GM19452 (cell line): ENCODE data around the gene FES.
"Not testable (repeated sequence)": the region's sequence is repeated elsewhere in the genome, so short reads cannot be mapped to it uniquely, and the experiment has no call there.

Experiments used
- ATAC-seq: cut with Tn5 transposase; IDR thresholded peaks from one replicate; pipeline ENCODE4 v1.9.1; 2021; ENCODE audit not compliant: unreplicated experiment

FES gene

DNA sequence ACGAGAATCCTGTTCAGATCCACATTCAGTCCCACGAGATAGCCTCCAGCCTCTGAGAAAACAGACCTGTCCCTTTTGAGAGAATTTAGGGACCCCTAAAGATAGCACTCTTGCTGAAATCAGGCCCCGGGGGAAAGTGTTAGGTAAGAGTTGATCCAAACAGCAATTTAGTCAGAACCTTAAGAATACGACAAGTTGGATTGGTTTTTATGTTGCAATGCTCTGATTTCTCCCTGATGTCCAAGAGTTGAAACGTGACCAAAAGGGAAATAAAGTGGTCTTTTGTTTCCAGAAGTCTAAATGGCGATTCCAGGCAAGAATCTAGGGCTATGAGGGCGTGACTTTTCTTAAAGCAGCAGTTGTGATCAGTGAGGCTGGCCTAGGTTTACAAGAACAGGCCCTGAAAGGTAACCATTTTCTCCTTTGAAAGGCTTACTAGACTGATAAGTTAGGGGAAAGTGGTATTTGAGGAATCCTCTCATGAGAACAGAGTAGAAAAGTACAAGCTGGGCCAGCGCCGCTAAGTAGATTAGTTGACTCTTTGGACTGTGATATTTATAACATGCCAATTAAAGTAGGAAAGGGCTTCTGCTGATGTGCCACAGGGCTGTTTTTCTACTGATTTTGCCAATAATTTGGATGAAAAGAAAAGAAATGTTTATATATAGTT lies 23.7 kb downstream of the FES start:
- ATAC-seq, result no peak

DNA sequence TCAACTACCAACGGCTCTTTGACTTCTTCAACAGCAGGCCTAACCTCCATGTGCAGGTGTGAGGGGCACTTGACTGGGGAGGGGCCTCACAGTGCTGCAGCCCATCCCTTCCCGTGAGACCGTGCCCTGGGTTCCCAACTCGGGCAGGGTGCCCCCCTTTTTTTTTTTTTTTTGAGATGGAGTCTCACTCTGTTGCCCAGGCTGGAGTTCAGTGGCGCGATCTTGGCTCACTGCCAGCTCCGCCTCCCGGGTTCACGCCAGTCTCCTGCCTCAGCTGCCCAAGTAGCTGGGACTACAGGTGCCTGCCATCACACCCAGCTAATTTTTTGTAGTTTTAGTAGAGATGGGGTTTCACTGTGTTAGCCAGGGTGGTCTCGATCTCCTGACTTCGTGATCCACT lies 25.1 kb downstream of the FES start:
- not testable (repeated sequence) for ATAC-seq

DNA sequence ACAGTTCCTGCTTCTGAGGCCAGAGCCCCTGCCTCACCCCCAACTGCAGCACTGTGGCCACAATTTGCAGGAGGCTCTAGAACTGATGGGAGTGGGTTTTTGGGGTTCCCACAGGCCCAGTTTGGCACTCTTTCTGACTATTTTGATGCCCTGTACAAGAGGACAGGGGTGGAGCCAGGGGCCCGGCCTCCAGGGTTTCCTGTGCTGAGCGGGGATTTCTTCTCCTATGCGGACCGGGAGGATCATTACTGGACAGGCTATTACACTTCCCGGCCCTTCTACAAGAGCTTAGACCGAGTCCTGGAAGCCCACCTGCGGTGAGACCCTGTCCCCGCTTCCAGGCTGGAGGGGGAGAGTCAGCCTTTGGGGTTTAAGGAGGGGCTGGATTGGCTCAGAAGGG lies 25.7 kb downstream of the FES start:
- ATAC-seq, result no peak

DNA sequence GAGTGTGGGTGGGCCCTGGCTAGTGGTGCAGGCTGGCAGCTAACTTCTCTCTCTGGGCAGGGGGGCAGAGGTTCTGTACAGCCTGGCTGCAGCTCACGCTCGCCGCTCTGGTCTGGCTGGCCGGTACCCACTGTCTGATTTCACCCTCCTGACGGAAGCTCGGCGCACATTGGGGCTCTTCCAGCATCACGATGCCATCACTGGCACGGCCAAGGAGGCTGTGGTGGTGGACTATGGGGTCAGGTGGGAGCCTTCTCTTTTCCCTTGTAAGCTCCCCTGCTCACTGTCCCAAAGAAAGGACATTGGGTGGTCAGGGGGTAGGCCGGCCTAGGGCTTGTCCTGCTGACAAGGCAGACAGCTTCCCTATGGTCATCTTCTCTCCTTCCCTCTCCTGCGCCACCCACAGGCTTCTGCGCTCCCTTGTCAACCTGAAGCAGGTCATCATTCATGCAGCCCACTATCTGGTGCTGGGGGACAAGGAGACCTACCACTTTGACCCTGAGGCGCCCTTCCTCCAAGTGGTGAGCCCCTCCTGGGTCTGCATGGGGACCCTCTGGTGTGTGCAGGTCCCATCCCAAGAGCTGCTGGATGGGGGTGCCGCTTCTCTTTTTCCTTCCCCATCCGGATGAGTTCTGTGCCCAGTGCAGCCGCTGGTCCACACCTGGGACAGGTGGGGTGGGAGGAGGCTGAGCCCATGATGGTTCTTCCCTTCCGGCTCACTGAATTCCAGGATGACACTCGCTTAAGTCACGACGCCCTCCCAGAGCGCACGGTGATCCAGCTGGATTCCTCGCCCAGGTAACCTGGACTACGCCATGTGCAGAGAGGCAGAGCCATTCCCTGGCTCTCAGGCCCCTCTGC lies 26.4 kb downstream of the FES start:
- no peak for ATAC-seq

DNA sequence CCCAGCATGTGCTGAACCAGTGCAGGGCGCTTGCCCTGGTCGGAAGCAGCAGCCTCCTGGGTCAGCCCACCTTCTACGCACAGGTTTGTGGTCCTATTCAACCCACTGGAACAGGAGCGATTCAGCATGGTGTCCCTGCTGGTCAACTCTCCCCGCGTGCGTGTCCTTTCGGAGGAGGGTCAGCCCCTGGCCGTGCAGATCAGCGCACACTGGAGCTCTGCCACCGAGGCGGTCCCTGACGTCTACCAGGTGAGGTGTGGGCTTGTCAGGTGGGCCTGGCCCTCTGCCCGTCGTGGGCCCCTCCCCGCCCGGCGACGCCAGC lies 27.0 kb downstream of the FES start:
- no peak for ATAC-seq

DNA sequence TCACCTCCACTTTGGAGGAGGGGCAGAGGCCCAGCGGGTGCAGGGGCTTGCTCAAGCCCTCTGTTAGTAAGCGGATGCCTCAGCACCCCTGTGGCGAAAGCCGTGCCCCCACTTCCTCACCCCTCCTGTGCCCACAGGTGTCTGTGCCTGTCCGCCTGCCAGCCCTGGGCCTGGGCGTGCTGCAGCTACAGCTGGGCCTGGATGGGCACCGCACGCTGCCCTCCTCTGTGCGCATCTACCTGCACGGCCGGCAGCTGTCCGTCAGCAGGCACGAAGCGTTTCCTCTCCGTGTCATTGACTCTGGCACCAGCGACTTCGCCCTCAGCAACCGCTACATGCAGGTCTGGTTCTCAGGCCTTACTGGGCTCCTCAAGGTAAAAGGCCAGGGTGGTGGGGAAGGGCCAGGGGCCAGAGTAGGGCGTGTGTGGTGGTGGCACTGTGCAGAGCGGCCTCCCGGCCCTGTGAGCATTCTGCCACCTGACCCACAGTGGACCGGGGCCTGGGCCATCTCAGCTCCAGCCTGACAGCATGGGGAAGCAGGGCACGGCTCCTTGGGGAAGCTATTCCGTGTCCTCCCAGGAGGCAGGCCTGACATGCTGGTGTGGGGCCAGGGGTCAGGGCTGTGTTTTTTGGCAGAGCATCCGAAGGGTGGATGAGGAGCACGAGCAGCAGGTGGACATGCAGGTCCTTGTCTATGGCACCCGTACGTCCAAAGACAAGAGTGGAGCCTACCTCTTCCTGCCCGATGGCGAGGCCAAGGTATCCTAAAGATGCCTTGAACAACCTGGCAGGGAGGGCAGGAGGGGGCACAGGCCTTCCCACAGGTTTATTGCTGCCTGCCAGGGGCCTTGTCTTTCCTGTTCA lies 27.8 kb downstream of the FES start:
- no peak for ATAC-seq

DNA sequence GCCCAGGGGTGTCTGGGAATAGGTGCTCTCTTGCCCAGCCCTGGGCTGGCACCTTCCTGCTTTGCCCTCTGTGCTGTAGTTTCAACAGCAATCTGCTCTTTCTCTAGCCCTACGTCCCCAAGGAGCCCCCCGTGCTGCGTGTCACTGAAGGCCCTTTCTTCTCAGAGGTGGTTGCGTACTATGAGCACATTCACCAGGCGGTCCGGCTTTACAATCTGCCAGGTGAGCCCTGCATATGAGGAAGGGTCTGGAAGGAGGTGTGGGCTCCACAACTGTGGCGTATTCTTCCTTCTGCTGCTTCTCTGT lies 28.4 kb downstream of the FES start:
- no peak for ATAC-seq

DNA sequence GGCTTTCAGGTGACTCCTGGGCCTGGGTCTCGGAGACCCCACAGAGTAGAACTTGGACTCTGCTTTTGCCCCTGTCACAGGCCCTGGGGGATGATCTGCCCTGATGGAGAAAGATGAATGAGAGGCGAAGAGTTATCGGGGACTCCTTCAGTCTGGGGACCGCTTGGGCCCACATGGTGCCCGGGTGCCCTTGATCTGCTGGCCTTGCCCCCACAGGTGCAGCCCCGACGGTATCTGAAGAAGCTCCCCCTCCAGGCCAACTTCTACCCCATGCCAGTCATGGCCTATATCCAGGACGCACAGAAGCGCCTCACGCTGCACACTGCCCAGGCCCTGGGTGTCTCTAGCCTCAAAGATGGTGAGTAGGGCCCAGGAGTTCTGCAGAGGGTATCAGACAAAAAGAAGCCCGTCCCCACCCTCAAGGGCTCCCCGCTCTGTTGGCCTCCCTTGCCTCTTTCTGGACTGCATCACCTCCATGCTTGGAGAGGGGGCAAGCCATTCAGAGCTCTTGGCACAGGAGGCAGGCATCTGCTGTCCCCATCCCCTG lies 29.2 kb downstream of the FES start:
- ATAC-seq, result no peak

DNA sequence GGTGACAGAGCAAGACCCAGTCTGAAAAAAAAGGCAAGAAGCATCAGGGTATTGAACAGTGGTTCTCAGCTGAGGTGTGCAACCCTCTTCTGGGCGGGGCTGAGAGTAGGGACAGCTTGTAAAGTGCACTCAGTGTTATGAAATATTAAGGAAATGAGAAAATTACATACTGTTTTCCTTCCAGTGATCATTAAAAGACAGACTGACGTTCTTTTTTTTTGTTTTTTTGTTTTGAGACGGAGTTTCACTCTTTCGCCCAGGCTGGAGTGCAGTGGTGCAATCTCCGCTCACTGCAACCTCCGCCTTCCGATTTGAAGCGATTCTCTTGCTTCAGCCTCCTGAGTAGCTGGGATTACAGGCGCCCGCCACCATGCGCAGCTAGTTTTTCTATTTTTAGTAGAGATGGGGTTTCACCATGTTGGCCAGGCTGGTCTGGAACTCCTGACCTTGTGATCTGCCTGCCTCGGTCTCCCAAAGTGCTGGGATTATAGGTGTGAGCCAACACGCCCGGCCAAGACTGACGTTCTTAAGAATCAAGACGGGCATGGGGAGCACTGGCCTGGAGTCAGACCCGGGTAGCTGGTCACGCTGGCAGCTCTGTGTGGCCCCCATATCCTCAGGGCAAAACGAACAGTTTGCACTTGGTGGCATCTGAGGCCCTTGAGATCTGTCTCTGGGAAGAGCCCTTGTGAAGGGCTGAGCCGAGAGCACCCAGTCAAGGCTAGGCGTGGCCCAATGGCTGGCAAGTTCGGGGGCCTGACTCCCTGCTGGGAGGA lies 30.2 kb downstream of the FES start:
- no peak for ATAC-seq

DNA sequence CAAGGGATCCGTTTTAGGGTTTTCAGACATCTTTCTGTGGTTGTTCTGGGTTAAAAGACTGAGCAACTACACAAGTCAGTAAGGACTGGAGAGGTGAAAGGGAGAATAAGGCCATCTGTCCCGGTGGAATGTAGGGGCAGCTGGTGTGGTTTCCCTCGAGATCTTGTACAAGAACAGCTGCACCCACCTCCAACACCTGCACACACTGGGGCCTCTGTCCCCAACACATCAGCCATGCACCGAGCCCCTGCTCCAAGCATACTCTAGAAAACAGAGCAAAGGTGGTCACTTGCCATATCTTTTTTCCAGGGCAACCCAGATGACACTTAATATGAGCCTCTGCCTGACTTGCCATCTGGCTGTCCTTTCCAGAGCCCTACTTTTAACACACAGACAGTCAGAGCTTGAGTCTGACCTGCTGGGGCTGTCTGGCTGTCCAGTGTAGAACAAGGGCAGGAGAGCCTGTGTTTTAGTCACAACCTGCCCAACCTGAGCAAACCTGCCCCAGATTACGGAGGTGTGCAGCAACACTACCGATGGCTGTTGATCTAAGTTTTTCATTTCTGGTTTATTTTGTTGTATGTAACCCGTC lies 31.0 kb downstream of the FES start:
- ATAC-seq, result no peak

DNA sequence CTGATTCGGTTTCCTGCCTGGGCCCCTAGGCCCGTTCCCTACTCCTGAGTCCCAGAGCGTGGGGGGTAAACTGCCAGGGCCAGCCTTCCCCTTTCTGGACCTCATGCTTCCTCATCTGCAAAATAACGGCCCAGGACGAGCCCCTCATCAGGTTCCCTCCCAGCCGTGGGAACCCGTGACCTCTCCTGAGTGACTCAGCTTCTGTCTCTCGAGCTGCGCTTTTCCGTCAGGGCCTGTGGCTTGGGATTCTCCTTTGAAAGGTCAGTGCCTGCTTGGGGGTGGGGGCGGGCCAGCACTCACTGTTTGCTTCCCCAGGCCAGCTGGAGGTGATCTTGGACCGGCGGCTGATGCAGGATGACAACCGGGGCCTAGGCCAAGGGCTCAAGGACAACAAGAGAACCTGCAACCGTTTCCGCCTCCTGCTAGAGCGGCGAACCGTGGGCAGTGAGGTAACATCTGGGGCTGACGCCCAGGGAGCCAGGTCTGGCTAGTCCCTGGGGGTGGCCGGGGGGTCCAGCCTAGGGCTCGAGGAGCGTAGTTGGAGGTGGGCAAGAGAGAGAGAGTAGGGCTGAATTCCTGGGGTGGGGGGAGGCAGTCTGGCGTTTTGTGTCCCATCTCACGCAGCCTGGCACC lies 31.6 kb downstream of the FES start:
- ATAC-seq, result no peak

DNA sequence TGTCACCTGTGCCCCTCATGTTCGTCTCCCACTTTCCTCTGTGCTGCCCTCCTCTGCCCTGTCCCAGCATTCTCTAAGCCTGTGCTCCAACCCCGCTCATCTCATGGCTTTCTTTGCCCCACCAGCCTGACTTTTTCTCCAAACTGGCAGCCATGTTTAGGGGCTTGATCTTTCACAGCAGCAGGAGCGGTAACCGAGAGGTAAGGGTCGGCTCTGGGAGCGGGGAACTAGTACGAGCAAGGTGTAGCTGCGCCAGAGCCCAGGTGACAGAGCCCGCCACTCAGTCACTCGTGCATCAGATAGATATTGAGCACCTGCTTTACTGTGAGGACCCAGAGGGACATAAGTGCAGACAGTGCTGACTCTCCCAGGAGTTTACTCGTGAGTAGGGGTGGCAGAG lies 32.2 kb downstream of the FES start:
- no peak for ATAC-seq

DNA sequence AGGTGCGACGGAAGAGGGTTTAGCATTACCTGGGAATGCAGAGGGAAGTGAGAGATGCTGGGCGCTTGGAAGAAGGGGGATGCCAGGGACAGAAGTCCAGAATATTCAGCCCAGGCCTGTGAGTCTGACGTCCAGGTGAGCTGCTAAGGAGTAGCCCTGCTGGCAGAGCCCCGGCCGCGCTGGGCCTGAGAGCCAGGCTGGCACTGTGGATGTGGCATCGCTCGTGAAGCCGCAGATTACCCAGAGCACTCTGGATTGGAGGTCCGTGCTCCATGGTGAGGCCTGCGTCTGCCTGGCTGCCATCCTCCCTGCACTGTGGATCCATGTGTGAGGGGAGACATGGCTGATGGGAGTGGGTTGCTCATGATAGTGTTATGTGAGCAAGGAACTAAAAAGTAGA lies 33.3 kb downstream of the FES start:
- ATAC-seq, result no peak

DNA sequence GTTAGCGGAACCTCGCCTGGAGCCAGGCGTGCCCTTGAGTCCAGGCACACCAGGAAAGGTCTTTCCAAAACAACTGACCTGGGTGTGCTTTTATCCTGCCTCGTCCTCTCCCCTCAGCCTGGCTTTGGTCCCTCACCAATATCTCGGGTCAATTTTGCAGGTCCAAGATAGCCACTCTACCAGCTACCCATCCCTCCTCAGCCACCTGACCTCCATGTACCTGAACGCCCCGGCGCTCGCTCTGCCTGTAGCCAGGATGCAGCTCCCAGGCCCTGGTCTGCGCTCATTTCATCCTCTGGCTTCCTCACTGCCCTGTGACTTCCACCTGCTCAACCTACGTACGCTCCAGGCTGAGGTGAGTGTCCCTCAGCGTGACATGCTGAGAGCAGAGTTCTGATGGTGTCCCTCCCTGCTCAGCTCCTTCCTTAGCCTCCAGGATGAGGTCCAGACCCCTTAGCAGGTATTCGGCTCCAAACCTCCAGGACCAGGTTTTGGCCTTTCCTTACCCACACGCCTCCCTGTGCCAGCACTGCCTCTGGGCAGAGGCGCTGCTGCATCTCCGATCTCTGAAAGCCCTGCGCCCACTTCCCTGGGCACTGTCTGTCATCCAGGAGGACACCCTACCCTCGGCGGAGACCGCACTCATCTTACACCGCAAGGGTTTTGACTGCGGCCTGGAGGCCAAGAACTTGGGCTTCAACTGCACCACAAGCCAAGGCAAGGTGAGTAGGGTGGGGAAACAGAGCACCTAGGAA lies 33.9 kb downstream of the FES start:
- ATAC-seq, result no peak

DNA sequence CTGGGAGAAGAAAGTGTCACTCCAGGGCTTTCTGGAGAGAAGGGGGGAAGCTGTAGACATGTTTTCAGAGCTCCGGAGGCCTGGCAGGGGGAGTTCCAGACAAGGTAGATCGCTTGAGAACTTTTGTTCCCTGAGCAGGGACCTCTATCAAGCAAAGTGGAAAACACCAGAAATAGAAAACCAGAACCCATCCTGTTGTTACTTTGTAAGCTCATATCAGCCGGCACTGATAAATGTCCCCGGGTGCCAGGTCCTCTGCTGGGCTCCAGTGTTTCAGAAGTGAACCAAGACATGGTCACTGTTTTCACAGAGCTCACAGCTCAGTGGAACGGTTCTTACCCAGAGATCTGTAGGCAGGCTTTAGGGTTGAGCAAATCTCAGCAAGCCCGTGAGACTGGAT lies 34.5 kb downstream of the FES start:
- ATAC-seq, result no peak

DNA sequence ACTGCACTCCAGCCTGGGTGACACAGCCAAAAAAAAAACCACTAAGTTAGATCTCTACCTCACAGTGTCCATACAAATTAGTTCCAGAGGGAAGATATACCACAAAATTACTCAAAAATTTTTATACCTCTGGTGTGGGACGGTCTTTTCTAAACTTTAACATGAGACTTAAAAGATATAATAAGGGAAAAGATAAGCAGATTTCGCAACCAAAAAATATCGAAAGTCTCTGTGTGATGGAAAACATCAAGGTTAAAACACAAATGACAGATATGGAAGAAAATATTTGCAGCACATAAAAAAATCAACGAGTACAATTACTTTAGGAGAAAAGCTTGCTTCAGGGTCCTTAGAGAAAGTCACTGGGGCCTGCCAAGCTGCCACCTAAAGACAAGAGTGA lies 37.6 kb downstream of the FES start:
- ATAC-seq, result no peak

DNA sequence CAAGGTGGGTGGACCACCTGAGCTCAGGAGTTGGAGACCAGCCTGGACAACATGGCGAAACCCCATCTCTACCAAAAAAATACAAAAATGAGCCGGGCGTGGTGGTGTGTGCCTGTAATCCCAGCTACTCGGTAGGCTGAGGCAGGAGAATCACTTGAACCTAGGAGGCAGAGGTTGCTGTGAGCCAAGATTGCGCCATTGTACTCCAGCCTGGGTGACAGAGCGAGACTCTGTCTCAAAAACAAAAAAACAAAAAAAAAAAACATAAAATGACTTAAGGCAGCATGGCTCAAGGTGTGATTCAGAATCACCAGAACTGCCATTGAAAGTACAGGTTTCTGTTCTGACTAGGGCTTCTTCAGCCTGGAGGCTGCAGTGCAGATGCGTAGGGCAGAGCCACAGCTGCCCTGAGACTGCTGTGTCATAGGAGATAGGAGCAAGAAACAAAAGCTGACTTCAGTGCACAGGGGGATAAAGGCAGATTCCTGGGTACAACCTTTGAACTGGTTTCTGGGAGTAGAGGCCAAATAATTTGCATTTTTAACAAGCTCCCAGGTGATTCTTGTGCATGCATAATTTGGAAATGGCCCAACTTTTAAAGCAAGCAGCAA lies 38.5 kb downstream of the FES start:
- peak; percentile 85 for ATAC-seq

DNA sequence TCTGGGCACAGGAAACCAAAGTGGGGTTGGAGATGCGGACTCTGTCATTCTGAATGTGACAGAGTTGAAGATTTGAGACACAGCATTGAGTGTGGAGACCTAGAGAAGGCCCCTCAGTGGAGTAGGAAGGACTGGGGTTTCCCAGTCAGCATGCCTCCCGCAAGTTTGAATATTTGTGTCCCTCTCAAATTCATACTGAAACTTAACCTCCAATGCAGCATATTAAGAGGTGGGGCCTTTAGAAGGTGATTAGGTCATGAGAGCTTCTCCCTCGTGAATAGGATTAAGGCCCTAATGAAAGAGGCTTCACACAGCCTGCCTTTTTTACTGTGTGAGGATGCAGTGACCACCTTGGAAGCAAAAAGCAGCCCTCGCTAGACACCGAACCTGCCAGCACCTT lies 40.1 kb downstream of the FES start:
- no peak for ATAC-seq

DNA sequence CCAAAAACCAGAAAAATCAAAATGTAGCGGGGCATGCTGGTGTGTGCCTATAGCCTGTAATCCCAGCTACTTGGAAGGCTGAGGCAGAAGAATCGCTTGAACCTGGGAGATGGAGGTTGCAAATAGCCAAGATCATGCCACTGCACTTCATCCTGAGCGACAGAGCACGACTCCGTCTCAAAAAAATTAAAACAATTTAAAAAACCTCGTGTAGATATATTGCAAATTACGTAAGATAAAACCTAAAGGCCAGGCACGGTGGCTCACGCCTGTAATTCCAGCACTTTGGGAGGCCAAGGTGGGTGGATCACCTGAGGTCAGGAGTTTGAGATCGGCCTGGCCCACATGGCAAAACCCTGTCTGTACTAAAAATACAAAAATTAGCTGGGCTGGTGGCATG lies 42.5 kb downstream of the FES start:
- not testable (repeated sequence) for ATAC-seq
